Dedifferentiated amniotic fluid mesenchymal stem cell (primary cell): ENCODE measurements around the gene DSTYK.
"Not testable (repeated sequence)": the region's sequence is repeated elsewhere in the genome, so short reads cannot be mapped to it uniquely, and the experiment has no call there.

Experiments
- DNase-seq: peaks from one replicate; pipeline ENCODE4 v3.0.0-alpha.2; 2016; ENCODE audit errors: extremely low spot score

DSTYK gene

GRCh38 chr1:205240569-205240968 is 29.1 kb upstream of the DSTYK start:
- no peak for DNase-seq

GRCh38 chr1:205240118-205240517 is 28.6 kb upstream of the DSTYK start:
- DNase-seq, result no peak

- no peak for DNase-seq
Measured at GRCh38 chr1:205239078-205239477, 27.6 kb upstream of the DSTYK start.

GRCh38 chr1:205237526-205238484 is 26.3 kb upstream of the DSTYK start:
- no peak for DNase-seq

- DNase-seq, result no peak
Measured at GRCh38 chr1:205236951-205237475, 25.5 kb upstream of the DSTYK start.

- DNase-seq, result no peak
Measured at GRCh38 chr1:205236526-205236925, 25.0 kb upstream of the DSTYK start.

GRCh38 chr1:205235951-205236350 is 24.4 kb upstream of the DSTYK start:
- no peak for DNase-seq

- DNase-seq, result not testable (repeated sequence)
Measured at GRCh38 chr1:205233986-205234385, 22.5 kb upstream of the DSTYK start.

GRCh38 chr1:205232945-205233397 is 21.5 kb upstream of the DSTYK start:
- no peak for DNase-seq

- DNase-seq, result no peak
Measured at GRCh38 chr1:205232127-205232820, 20.8 kb upstream of the DSTYK start.

GRCh38 chr1:205230982-205231381 is 19.5 kb upstream of the DSTYK start:
- DNase-seq, result no peak

- DNase-seq, result no peak
Measured at GRCh38 chr1:205229916-205230700, 18.6 kb upstream of the DSTYK start.

- no peak for DNase-seq
Measured at GRCh38 chr1:205229399-205229871, 17.9 kb upstream of the DSTYK start.

GRCh38 chr1:205228093-205228521 is 16.6 kb upstream of the DSTYK start:
- no peak for DNase-seq

- peak; percentile 80 for DNase-seq
Measured at GRCh38 chr1:205227584-205228013, 16.1 kb upstream of the DSTYK start, which contains the start of gene TMCC2. TSS of gene TMCC2 (plus strand) at chr1:205227946. CDS start at chr1:205228565, 619 bp downstream.

- DNase-seq, result no peak
Measured at GRCh38 chr1:205226868-205227583, 15.5 kb upstream of the DSTYK start.

GRCh38 chr1:205225901-205226765 is 14.6 kb upstream of the DSTYK start:
- no peak for DNase-seq

GRCh38 chr1:205224736-205225135 is 13.2 kb upstream of the DSTYK start:
- DNase-seq, result no peak

- DNase-seq, result no peak
Measured at GRCh38 chr1:205220421-205220820, 8.9 kb upstream of the DSTYK start.

- no peak for DNase-seq
Measured at GRCh38 chr1:205217418-205217817, 5.9 kb upstream of the DSTYK start.
